OCI-LY1 (cell line): Measurements from ENCODE around the gene PDCD2.
A peak's percentile ranks its signal among the peaks of the same experiment; 100 is the strongest.

Experiments
- H2AFZ ChIP-seq: fragments of 200-600 bp; sonication (generic), shearing (Covaris generic); 2 replicates; pipeline ENCODE4 v1.6.0; 2014; ENCODE audit warnings: antibody characterized with exemption, mild to moderate bottlenecking, low read length
- H3F3A ChIP-seq: fragments of 200-600 bp; sonication (generic), shearing (Covaris generic); 2 replicates; pipeline ENCODE4 v1.6.0; 2014; ENCODE audit warnings: mild to moderate bottlenecking, antibody characterized with exemption, low read length, moderate library complexity; ENCODE audit not compliant: insufficient read depth
- H3K27ac ChIP-seq: fragments of 200-600 bp; sonication (generic); 2 replicates; pipeline ENCODE4 v1.5.1; 2014; ENCODE audit warnings: low read length, mixed run types, mild to moderate bottlenecking, low read depth; ENCODE audit not compliant: poor library complexity, severe bottlenecking
- H3K27me3 ChIP-seq: fragments of 200-600 bp; sonication (generic); 2 replicates; pipeline ENCODE4 v1.6.0; 2014; ENCODE audit warnings: antibody characterized with exemption, mild to moderate bottlenecking, low read length, moderate library complexity; ENCODE audit not compliant: insufficient read depth
- H3K36me3 ChIP-seq: fragments of 200-600 bp; sonication (generic); 2 replicates; pipeline ENCODE4 v1.6.1; 2014; ENCODE audit warnings: mild to moderate bottlenecking, antibody characterized with exemption, low read length, moderate library complexity, mixed read lengths; ENCODE audit not compliant: insufficient read depth
- H3K4me1 ChIP-seq: fragments of 200-600 bp; sonication (generic); 2 replicates; pipeline ENCODE4 v1.5.1; 2014; ENCODE audit warnings: mild to moderate bottlenecking, low read length, moderate library complexity; ENCODE audit not compliant: insufficient read depth, severe bottlenecking
- H3K4me2 ChIP-seq: fragments of 200-600 bp; sonication (generic), shearing (Covaris generic); 2 replicates; pipeline ENCODE4 v1.6.1; 2014; ENCODE audit warnings: low read length
- H3K4me3 ChIP-seq: fragments of 200-600 bp; sonication (generic); 2 replicates; pipeline ENCODE4 v1.5.1; 2014; ENCODE audit warnings: low read length, low read depth, mild to moderate bottlenecking, mixed read lengths; ENCODE audit not compliant: poor library complexity, severe bottlenecking
- H3K79me2 ChIP-seq: fragments of 200-600 bp; shearing (Covaris generic); 2 replicates; pipeline ENCODE4 v1.6.1; 2016; ENCODE audit warnings: mixed run types, low read length, mixed read lengths; ENCODE audit not compliant: insufficient read depth
- H3K9ac ChIP-seq: fragments of 200-600 bp; sonication (generic), shearing (Covaris generic); 2 replicates; pipeline ENCODE4 v1.6.1; 2014; ENCODE audit warnings: mild to moderate bottlenecking, low read length, mixed read lengths
- H3K9me2 ChIP-seq: fragments of 200-600 bp; sonication (generic), shearing (Covaris generic); 2 replicates; pipeline ENCODE4 v1.6.1; 2014; ENCODE audit warnings: low read depth, mild to moderate bottlenecking, low read length, mixed read lengths
- H3K9me3 ChIP-seq: fragments of 200-600 bp; shearing (Covaris generic); 2 replicates; pipeline ENCODE4 v1.6.1; 2014; ENCODE audit warnings: low read length, mixed read lengths
- H4K20me1 ChIP-seq: fragments of 200-600 bp; sonication (generic), shearing (Covaris generic); 2 replicates; pipeline ENCODE4 v1.6.0; 2016; ENCODE audit warnings: mild to moderate bottlenecking, low read length; ENCODE audit not compliant: insufficient read depth
- EZH2 ChIP-seq: fragments of 200-600 bp; sonication (generic), shearing (Covaris generic); IDR thresholded peaks from 2 replicates; pipeline ENCODE4 v1.8.0; 2017; ENCODE audit warnings: borderline replicate concordance, mixed run types, mild to moderate bottlenecking, antibody characterized with exemption, low read length, moderate library complexity, mixed read lengths
- TF ChIP-seq, protein P1 (sequence below): fragments of 200-600 bp; sonication (generic), shearing (Covaris generic); IDR thresholded peaks from 2 replicates; pipeline ENCODE4 v1.5.1; 2017; ENCODE audit warnings: mild to moderate bottlenecking, antibody characterized with exemption, low read length, moderate library complexity, mixed read lengths

Gene PDCD2

DNA sequence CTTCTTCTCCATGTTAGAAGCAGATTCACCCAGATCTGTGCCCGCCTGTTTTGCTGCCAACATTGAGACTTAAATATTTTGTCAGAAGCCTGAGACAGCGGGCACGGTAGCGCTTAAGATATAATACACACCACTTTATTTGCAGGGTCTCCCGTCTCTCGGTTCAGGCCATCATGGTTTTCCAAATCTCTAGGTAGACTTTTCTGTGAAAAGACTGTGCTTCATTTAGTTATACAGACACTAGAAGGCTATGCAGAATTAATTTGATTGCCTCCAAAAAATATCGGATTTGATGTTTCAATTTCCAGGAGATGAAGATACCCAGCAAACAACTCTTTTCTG is 29.7 kb downstream of the PDCD2 start:
- Histone ChIP-seq H3K79me2 (peaks cover 60% of the 10 kb centered on the region), H3K27ac (peak overlapping the region; percentile 8), H3K36me3 (peaks cover 43% of the 10 kb centered on the region), H3K4me2 (peak overlapping the region; percentile 87), H3K4me1 (peaks cover 42% of the 10 kb centered on the region), H3K4me3 (peak overlapping the region; percentile 83), H4K20me1 (no peaks in the 10 kb centered on the region), H3K9me3 (no peaks in the 10 kb centered on the region), H3F3A (no peaks in the 10 kb centered on the region), H3K9me2 (no peaks in the 10 kb centered on the region), H2AFZ (no peak overlapping the region), H3K9ac (peak overlapping the region; percentile 86), H3K27me3 (no peaks in the 10 kb centered on the region)
- TF ChIP-seq, protein P1, sequence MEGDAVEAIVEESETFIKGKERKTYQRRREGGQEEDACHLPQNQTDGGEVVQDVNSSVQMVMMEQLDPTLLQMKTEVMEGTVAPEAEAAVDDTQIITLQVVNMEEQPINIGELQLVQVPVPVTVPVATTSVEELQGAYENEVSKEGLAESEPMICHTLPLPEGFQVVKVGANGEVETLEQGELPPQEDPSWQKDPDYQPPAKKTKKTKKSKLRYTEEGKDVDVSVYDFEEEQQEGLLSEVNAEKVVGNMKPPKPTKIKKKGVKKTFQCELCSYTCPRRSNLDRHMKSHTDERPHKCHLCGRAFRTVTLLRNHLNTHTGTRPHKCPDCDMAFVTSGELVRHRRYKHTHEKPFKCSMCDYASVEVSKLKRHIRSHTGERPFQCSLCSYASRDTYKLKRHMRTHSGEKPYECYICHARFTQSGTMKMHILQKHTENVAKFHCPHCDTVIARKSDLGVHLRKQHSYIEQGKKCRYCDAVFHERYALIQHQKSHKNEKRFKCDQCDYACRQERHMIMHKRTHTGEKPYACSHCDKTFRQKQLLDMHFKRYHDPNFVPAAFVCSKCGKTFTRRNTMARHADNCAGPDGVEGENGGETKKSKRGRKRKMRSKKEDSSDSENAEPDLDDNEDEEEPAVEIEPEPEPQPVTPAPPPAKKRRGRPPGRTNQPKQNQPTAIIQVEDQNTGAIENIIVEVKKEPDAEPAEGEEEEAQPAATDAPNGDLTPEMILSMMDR = no peak
- TF ChIP-seq EZH2 = no peak

DNA sequence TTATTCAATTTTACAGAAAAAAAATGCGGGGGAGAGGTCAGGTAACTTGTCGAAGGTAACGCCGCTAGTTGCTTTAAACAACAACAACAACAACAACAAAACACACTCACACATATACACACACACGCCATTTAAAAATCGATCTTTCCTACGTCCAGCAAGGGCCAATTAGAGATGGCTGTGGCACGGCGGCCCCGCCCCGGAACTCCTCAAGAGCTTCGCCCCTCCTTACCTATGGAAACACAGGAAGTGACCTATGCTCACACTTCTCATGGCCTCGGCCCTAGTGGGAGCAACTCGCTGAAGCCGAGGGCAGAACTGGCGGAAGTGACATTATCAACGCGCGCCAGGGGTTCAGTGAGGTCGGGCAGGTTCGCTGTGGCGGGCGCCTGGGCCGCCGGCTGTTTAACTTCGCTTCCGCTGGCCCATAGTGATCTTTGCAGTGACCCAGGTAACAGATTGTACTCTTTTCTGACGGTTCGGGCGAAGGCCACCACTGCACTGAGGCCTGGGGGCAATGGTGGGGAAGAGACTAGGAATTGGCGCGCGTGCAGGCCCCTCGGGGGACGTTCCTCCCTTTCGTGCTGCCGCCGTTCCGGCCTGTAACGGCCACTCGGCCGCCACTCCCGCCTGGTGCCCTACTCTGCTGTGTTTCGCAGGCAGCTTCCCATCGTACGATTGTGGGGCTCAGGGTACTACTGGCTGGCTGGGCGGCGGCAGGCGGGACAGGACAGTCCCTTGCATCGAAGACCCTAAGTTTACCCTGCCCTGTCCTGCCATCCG is 30.2 kb downstream of the PDCD2 start, which contains the start of gene TBP:
Gene TBP (plus strand): TSS at position 357 of the 783 bp plus-strand sequence. CDS start 2,661 bp downstream, outside the sequence.
- Histone ChIP-seq H3K9ac (peak within 1 kb of the TSS; percentile 88), H3K36me3 (peaks cover 44% of the 10 kb centered on the region), H3K9me2 (no peaks in the 10 kb centered on the region), H3K9me3 (no peaks in the 10 kb centered on the region), H3K79me2 (peaks cover 65% of the 10 kb centered on the region), H2AFZ (peak within 1 kb of the TSS; percentile 98), H3K4me3 (peak within 1 kb of the TSS; percentile 83), H3K4me1 (peaks cover 46% of the 10 kb centered on the region), H3K4me2 (peak within 1 kb of the TSS; percentile 95), H4K20me1 (0 out of 2 replicates have a peak, but pooled peaks cover 2% of the 10 kb centered on the region), H3K27me3 (no peaks in the 10 kb centered on the region), H3K27ac (peak within 1 kb of the TSS; percentile 90), H3F3A (no peaks in the 10 kb centered on the region)
- no peak for TF ChIP-seq EZH2
- TF ChIP-seq, protein P1 = no peak

DNA sequence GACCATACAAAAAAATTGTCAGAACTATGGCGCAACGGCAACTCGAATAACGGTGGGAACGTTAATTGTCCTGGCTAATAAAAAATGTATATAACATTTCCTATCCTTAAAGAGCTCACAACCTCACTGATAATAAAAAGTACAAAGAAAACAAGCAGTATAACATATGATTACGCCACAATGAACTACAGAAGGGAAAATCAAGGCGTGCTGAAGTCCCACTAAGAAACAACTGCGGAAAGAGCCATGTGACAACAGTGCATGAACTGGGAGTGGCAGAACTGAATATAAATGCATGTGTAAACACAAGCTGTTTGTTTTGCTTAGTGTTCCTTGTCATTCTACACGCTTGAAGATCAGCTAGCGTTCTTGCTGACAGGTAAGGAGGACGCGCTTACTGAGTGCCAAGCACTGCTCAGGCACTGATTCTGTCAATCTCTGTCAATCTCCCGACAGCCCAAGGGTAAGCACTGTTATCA is 30.9 kb downstream of the PDCD2 start:
- Histone ChIP-seq H2AFZ (peak overlapping the region; percentile 98), H3K27ac (peak overlapping the region; percentile 90), H3K9me3 (no peaks in the 10 kb centered on the region), H3K4me2 (peak overlapping the region; percentile 95), H4K20me1 (0 out of 2 replicates have a peak, but pooled peaks cover 5% of the 10 kb centered on the region), H3F3A (no peaks in the 10 kb centered on the region), H3K9me2 (no peaks in the 10 kb centered on the region), H3K9ac (peak overlapping the region; percentile 88), H3K4me3 (peak overlapping the region; percentile 83), H3K79me2 (peaks cover 71% of the 10 kb centered on the region), H3K36me3 (peaks cover 45% of the 10 kb centered on the region), H3K4me1 (peaks cover 46% of the 10 kb centered on the region), H3K27me3 (no peaks in the 10 kb centered on the region)
- TF ChIP-seq, protein P1 = no peak
- no peak for TF ChIP-seq EZH2
